GM18502 (cell line): ENCODE results near the gene JAG2.

Source experiments
- ATAC-seq: cut with Tn5 transposase; IDR thresholded peaks from one replicate; pipeline ENCODE4 v1.9.1; 2021; ENCODE audit warnings: mild to moderate bottlenecking; ENCODE audit not compliant: unreplicated experiment, poor library complexity

The JAG2 gene

DNA sequence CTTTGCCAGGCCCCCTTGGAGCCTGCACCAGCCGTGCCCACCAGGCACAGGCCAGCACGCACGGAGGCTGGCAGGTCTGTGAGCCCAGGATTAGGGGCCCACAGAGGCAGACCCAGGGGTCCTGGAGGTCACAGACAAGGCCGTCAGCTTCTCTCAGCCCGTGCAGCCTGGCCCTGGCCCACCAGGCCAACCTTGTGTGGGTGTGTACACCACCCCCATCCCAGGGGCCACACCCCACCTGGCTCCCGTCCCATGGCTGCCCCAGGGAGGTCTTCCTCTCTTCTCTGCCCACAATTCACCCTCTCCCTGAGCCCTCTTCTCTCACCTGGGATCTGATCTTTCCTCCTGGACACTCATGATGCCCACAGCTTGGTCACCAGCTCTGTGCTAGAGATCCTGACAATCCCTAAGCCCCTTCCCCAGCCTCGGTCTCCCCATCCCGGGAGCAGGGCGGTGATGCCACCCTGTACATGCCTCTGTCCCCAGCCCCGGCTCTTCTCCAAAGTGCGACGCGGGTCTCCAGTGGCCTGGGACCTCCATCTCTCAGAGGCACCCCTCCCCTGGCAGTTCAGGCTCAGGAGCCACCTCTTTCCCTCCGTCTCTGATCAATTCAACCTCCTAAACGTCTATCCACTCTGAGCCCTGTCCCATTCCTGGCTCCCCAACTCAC is 72.2 kb downstream of the JAG2 start:
- no peak for ATAC-seq

- ATAC-seq = no peak
Measured at GRCh38 chr14:105095236-105095805, 73.3 kb downstream of the JAG2 start.

- ATAC-seq = peak; percentile 1
Measured at GRCh38 chr14:105094193-105094907, 74.2 kb downstream of the JAG2 start.

DNA sequence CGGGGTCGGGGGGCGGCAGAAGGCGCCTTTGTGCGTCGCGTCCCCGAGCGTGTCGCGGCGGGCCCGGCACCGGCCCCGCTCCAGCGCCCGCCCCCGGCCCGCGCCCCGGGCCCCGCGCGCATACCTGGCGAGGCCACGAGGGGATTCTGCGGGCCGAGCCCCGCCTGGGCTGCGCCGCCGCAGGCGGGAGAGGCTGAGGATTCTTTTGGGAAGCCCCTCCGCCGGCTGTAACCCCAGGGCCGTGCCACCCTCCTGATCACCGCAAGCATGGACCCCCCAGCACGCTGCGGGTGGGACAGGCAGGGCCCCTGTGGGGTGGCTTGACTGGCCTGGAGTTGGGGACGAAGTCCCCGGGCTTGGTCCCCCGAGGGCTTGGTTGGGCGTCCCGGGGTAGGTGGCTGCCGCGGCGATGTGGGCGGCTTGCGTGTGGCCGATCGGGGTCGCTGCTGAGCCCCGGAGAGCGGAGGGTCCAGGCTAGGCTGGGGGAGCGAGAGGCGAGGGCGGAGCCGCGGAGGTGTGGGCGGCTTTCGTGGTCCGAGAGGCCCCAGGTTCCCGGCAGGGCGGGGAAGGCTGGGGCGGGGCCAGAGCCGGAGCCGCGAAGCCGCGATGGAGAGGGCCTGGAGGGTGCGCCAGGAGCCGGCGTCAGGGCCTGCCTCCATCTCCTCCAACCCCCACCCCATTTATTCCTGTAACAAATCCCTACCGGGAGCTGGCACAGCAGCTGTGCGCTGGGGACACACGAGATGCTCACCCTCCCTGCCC is 75.0 kb downstream of the JAG2 start:
- peak; percentile 74 for ATAC-seq

DNA sequence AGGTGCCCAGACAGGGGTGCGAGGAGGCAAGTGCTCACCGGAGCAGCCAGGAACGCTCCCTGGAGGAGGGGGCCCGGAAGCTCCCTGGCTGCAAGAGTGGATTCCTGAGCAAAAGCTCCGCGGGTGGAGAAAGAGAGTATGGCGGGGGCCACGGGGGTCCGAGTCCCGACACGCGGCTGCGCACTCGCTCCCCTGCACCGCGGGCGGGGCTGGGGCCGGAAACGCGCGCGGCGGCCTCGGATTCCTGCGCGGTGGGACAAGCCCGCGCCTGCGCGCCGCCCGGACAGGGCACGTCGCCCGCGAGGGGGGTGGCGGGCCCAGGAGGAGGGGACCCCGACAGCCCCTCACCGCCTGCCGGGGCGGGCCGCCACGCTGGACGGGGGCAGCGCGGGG is 75.5 kb downstream of the JAG2 start:
- peak; percentile 40 for ATAC-seq

GRCh38 chr14:105092171-105093037 is 76.2 kb downstream of the JAG2 start:
- ATAC-seq = no peak

GRCh38 chr14:105091517-105092170 is 76.9 kb downstream of the JAG2 start:
- no peak for ATAC-seq

- no peak for ATAC-seq
Measured at GRCh38 chr14:105091054-105091516, 77.5 kb downstream of the JAG2 start.
